B cell (primary cell): ENCODE measurements around the gene CROCC. TPM values are rescaled to one million over a fixed set of nuclear protein-coding genes. Genes with fewer than 3 reads are reported as not detected.
"Not testable (repeated sequence)": the region's sequence is repeated elsewhere in the genome, so short reads cannot be mapped to it uniquely, and the experiment has no call there.

Source experiments
- ATAC-seq: fragments of 200-7000 bp; cut with Tn5 transposase; one replicate; pipeline ENCODE4 v1.10.0; 2021; ENCODE audit warnings: low read depth, mild to moderate bottlenecking, moderate number of reproducible peaks, moderate library complexity
- CTCF ChIA-PET: fragments of 350-600 bp; sonication (Branson Sonifier 250); formaldehyde crosslinking; loops from one replicate; lab custom pipeline; 2021; ENCODE audit warnings: antibody characterized with exemption, inconsistent platforms; lab: Charles Lee
- POLR2A ChIA-PET: fragments of 350-600 bp; sonication (Branson Sonifier 250); formaldehyde crosslinking; loops from one replicate; lab custom pipeline; 2021; ENCODE audit warnings: antibody characterized with exemption; lab: Charles Lee
- DNase-seq: peaks from one replicate; pipeline ENCODE4 v3.0.0; 2013
- H2AFZ ChIP-seq: 2 replicates; pipeline ENCODE4 v1.6.1; 2012; ENCODE audit warnings: mild to moderate bottlenecking, low read depth, low read length; ENCODE audit not compliant: insufficient read depth, poor library complexity, severe bottlenecking
- H3K27ac ChIP-seq, 2 donors: 1 replicate in 1 of 2; 2 replicates in 1 of 2; pipeline ENCODE4 v1.5.1; 2012 to 2013; ENCODE audit warnings: low read length in 2 of 2, mild to moderate bottlenecking in 2 of 2, moderate library complexity in 1 of 2
- H3K27me3 ChIP-seq, 4 experiments: fragments of 200-600 bp in 1 of 4; sonication (generic) in 1 of 4; replicated peaks in 1 of 4; 1 replicate in 2 of 4; 2 replicates in 2 of 4; pipeline versions ENCODE4 v1.6.1 to v1.7.0; 2013 to 2016; ENCODE audit warnings: low read length in 3 of 4, mild to moderate bottlenecking in 2 of 4, mixed read lengths in 1 of 4, moderate library complexity in 1 of 4; ENCODE audit not compliant: insufficient read depth in 4 of 4, control insufficient read depth in 3 of 4; ENCODE audit errors: control extremely low read depth in 1 of 4
- H3K36me3 ChIP-seq, 2 experiments: replicated peaks in 1 of 2; 1 replicate in 1 of 2; 2 replicates in 1 of 2; pipeline versions ENCODE4 v1.6.1 to v1.7.1; 2013; ENCODE audit warnings: low read length in 1 of 2; ENCODE audit not compliant: insufficient read depth in 2 of 2, control insufficient read depth in 1 of 2; ENCODE audit errors: control extremely low read depth in 1 of 2, extremely low read depth in 1 of 2
- H3K4me1 ChIP-seq, 2 donors: fragments of 200-600 bp in 1 of 2; sonication (generic) in 1 of 2; 1 replicate in 1 of 2; 2 replicates in 1 of 2; pipeline versions ENCODE4 v1.5.1 to v1.6.1; 2013 to 2017; ENCODE audit warnings: low read length in 2 of 2; ENCODE audit not compliant: control insufficient read depth in 2 of 2, insufficient read depth in 2 of 2
- H3K4me2 ChIP-seq: replicated peaks from 2 replicates; pipeline ENCODE3; 2012; ENCODE audit warnings: mild to moderate bottlenecking, low read depth, low read length; ENCODE audit not compliant: poor library complexity, severe bottlenecking
- H3K4me3 ChIP-seq, 5 experiments: fragments of 200-600 bp in 1 of 5; sonication (generic) in 1 of 5; 1 replicate in 3 of 5; 2 replicates in 2 of 5; pipeline versions ENCODE4 v1.5.1 to v1.7.0; 2011 to 2016; ENCODE audit warnings: low read length in 4 of 5, mild to moderate bottlenecking in 4 of 5, low read depth in 2 of 5, control low read depth in 1 of 5, moderate library complexity in 1 of 5; ENCODE audit not compliant: insufficient read depth in 1 of 5; ENCODE audit errors: control extremely low read depth in 1 of 5, extremely low read depth in 1 of 5
- H3K79me2 ChIP-seq: fragments of 200-600 bp; sonication (generic); one replicate; pipeline ENCODE4 v1.6.0; 2016; ENCODE audit warnings: low read length; ENCODE audit not compliant: control insufficient read depth, insufficient read depth
- H3K9ac ChIP-seq: fragments of 200-600 bp; sonication (generic); 2 replicates; pipeline ENCODE4 v1.6.1; 2017; ENCODE audit warnings: mild to moderate bottlenecking, low read length, moderate library complexity
- H3K9me3 ChIP-seq, 3 donors: one replicate each; pipeline versions ENCODE4 v1.6.1 to v1.7.1; 2013; ENCODE audit warnings: low read length in 2 of 3; ENCODE audit not compliant: control insufficient read depth in 2 of 3, insufficient read depth in 1 of 3; ENCODE audit errors: control extremely low read depth in 1 of 3
- H4K20me1 ChIP-seq: 2 replicates; pipeline ENCODE4 v1.6.0; 2012; ENCODE audit warnings: mild to moderate bottlenecking, low read length; ENCODE audit not compliant: insufficient read depth, control insufficient read depth, poor library complexity, severe bottlenecking
- H3K27ac Mint-ChIP-seq: one replicate; pipeline ENCODE4 v1.8.0; 2021; ENCODE audit warnings: mixed read lengths
- H3K27me3 Mint-ChIP-seq: one replicate; pipeline ENCODE4 v1.8.0; 2021; ENCODE audit warnings: mixed read lengths
- H3K4me1 Mint-ChIP-seq: one replicate; pipeline ENCODE4 v1.8.0; 2021; ENCODE audit warnings: mixed read lengths
- H3K4me3 Mint-ChIP-seq: one replicate; pipeline ENCODE4 v1.8.0; 2021; ENCODE audit warnings: mixed read lengths
- H3K9me3 Mint-ChIP-seq: one replicate; pipeline ENCODE4 v1.8.0; 2022; ENCODE audit warnings: mixed read lengths; ENCODE audit not compliant: insufficient read depth
- CTCF ChIP-seq: fragments of 200-600 bp; IDR thresholded peaks from one replicate; pipeline ENCODE4 v1.8.0; 2022; ENCODE audit warnings: antibody characterized with exemption, mild to moderate bottlenecking
- EZH2 ChIP-seq: IDR thresholded peaks from 2 replicates; pipeline ENCODE4 v1.6.1; 2012; ENCODE audit warnings: borderline replicate concordance, low read depth, mild to moderate bottlenecking, moderate library complexity, low read length; ENCODE audit not compliant: insufficient read depth, poor library complexity, severe bottlenecking
- WGBS: methylation state at CpG from one replicate; pipeline ENCODE4 v1.1.5; 2013; ENCODE audit warnings: missing lambda C conversion rate; ENCODE audit not compliant: insufficient coverage; 5-methylcytosine and 5-hydroxymethylcytosine counted together
- intact Hi-C: fragments of 100-400 bp; cut with micrococcal nuclease; formaldehyde crosslinking; loops from one replicate; pipeline ENCODE4 v1.10.0; 2022
- polyA plus RNA-seq: library from polyadenylated mRNA; depleted of rRNA; stranded (reverse); fragments of >200 nt; gene quantifications from 2 replicates; pipeline ENCODE4 v1.2.3, GENCODE V29; 2012
- total RNA-seq, 2 donors: library from RNA; stranded (reverse); fragments of 120-200 nt in 1 of 2; gene quantifications; 1 replicate in 1 of 2; 2 replicates in 1 of 2; pipeline versions ENCODE4 v1.2.3 to v1.2.4, GENCODE V29; 2013 to 2022

Gene CROCC
- total and polyA plus RNA-seq, 2 donors (not counting 1 experiment from before 2014, with no cell fraction given): 66.2 to 120 TPM

DNA sequence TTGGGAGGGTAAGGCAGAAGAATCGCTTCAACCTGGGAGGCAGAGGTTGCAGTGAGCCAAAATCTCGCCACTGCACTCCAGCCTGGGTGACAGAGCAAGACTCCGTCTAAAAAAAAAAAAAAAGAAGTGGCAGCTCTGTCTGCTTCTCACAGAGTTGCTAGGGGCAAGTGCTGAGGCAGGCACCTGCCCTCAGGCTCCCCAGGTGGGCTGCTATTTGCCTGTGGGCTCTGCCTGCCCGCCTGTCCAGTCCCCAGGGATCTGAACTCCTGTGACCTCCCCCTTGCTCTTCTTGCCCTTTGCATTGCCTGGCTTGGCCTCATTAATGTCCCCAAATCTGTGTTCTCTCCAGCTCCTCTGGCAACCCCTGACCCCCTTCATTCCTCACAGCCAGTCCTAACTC, 30.6 kb downstream of the CROCC start:
- H2AFZ ChIP-seq, H3K9me3 ChIP-seq, H3K4me1 Mint-ChIP-seq, ATAC-seq, H3K9me3 Mint-ChIP-seq, H3K4me3 Mint-ChIP-seq, H3K27me3 ChIP-seq, H3K79me2 ChIP-seq, H3K4me1 ChIP-seq, H3K27ac ChIP-seq, H4K20me1 ChIP-seq, H3K9ac ChIP-seq, H3K27me3 Mint-ChIP-seq, H3K36me3 ChIP-seq, H3K27ac Mint-ChIP-seq, DNase-seq, H3K4me3 ChIP-seq, intact Hi-C loops, H3K4me2 ChIP-seq: not testable (repeated sequence)
- CTCF ChIA-PET: interaction anchor here (0.6 to 7.7 kb wide), 21 partner anchors 8 to 873 kb away, joined by 3 to 73 read pairs (median 6); partner anchors contain the start of genes NBPF1 and NECAP2
- whole genome bisulfite sequencing: 86% methylated on average over 4 of the region's 4 CpGs
- POLR2A ChIA-PET: interaction anchor here (1.1 to 1.3 kb wide), 2 partner anchors 331 to 339 kb away, joined by 9 to 11 read pairs; partner anchors contain the start of gene NBPF1

GRCh38 chr1:16954579-16954978, 32.8 kb downstream of the CROCC start:
- Histone ChIP-seq H3K4me1 (peaks cover 0 to 6% of the 10 kb centered on the region in 2 donors), H3K9me3 (no peaks in the 10 kb centered on the region), H4K20me1 (no peaks in the 10 kb centered on the region), H3K9ac (no peak overlapping the region), H3K36me3 (no peaks in the 10 kb centered on the region), H3K4me3 (no peak overlapping the region), H3K27ac (no peak overlapping the region), H3K27me3 (no peaks in the 10 kb centered on the region), H3K79me2 (no peaks in the 10 kb centered on the region), H2AFZ (no peak overlapping the region), H3K4me2 (no peak overlapping the region)
- DNase-seq (no peak), ATAC-seq (no peak)
- no peaks in the 10 kb centered on the region for H3K27me3 Mint-ChIP-seq
- POLR2A ChIA-PET: no interaction called here
- over 99% methylated on average over 18 of the region's 18 CpGs for WGBS
- no peak overlapping the region for H3K27ac Mint-ChIP-seq
- intact Hi-C loops: no loop called here
- H3K4me1 Mint-ChIP-seq: peaks cover 5% of the 10 kb centered on the region
- TF ChIP-seq EZH2 (no peak), CTCF (no peak)
- CTCF ChIA-PET: no interaction called here
- no peak overlapping the region for H3K4me3 Mint-ChIP-seq
- H3K9me3 Mint-ChIP-seq: no peaks in the 10 kb centered on the region
